GM18861 (cell line): ENCODE measurements around the gene NGF.

Experiments
- ATAC-seq: cut with Tn5 transposase; IDR thresholded peaks from one replicate; pipeline ENCODE4 v1.9.1; 2021; ENCODE audit not compliant: unreplicated experiment

The NGF gene

GRCh38 chr1:115240297-115240696 is 97.8 kb downstream of the NGF start:
- ATAC-seq: no peak

- no peak for ATAC-seq
Observed at GRCh38 chr1:115239426-115239825, 98.6 kb downstream of the NGF start.

GRCh38 chr1:115239148-115239422 is 99.0 kb downstream of the NGF start:
- ATAC-seq: no peak

GRCh38 chr1:115238336-115239147 is 99.5 kb downstream of the NGF start:
- no peak for ATAC-seq

GRCh38 chr1:115237507-115237906 is 100.5 kb downstream of the NGF start:
- ATAC-seq: no peak

- no peak for ATAC-seq
Observed at GRCh38 chr1:115237023-115237422, 101.0 kb downstream of the NGF start.
